Pancreas (tissue), 10 donors: ENCODE data around the gene GRSF1. TPM values are rescaled to one million over a fixed set of nuclear protein-coding genes. Genes with fewer than 3 reads are reported as not detected.

Experiments
- ATAC-seq, 4 donors: fragments of 200-7000 bp; cut with Tn5 transposase; one replicate each; pipeline versions ENCODE4 v1.8.0 to v1.9.1; 2020; ENCODE audit warnings: mild to moderate bottlenecking in 4 of 4, moderate library complexity in 4 of 4
- DNase-seq, 6 donors: peaks; one replicate each; pipeline ENCODE4 v3.0.0-alpha.2; 2020
- FAIRE-seq: peaks from 2 replicates; lab custom pipeline; 2012; peaks lifted over from hg19 to GRCh38; lab: Jason Lieb, UNC
- H3K27ac ChIP-seq, 4 donors: fragments of 200-600 bp; sonication (generic); 1 replicate in 3 of 4; 2 replicates in 1 of 4; pipeline versions ENCODE4 v1.5.0 to v1.8.0; 2020
- H3K27me3 ChIP-seq, 4 donors: fragments of 200-600 bp; one replicate each; pipeline ENCODE4 v1.8.0; 2021
- H3K36me3 ChIP-seq, 3 donors: fragments of 200-600 bp; sonication (generic) in 1 of 3; one replicate each; pipeline versions ENCODE4 v1.5.0 to v1.8.0; 2020 to 2021
- H3K4me1 ChIP-seq, 3 donors: fragments of 200-600 bp; one replicate each; pipeline ENCODE4 v1.8.0; 2021
- H3K4me3 ChIP-seq, 4 donors: fragments of 200-600 bp; sonication (generic) in 2 of 4; one replicate each; pipeline versions ENCODE4 v1.5.0 to v1.8.0; 2020 to 2021
- H3K9me3 ChIP-seq, 4 donors: fragments of 200-600 bp; one replicate each; pipeline ENCODE4 v1.8.0; 2021
- WGBS, 2 donors: extraction: QIAGEN DNeasy Blood & Tissue Kit; methylation state at CpG; one replicate each; pipeline ENCODE4 v1.1.7; 2013; 5-methylcytosine and 5-hydroxymethylcytosine counted together
- intact Hi-C, 3 donors: fragments of 100-400 bp; cut with DNase I; formaldehyde crosslinking; loops; one replicate each; pipeline versions ENCODE4 v1.11.1 to v1.14.2; 2022
- polyA plus RNA-seq, 2 donors: library from polyadenylated mRNA; stranded (reverse); fragments of 200-250 nt; gene quantifications; one replicate each; pipeline ENCODE4 v1.2.3, GENCODE V29; 2013
- total RNA-seq, 6 donors: library from RNA; stranded (reverse); fragmentation: NEBNext Ultra II Directional in 4 of 6; extraction: Animal tissue kit (Norgen Biotek cat#: 25700) in 4 of 6; gene quantifications; one replicate each; pipeline versions ENCODE4 v1.2.1 to v1.2.4, GENCODE V29; 2021 to 2023
- TF ChIP-seq, protein P1 (sequence below), 4 donors: fragments of 200-600 bp; sonication (generic) in 3 of 4; IDR thresholded peaks; one replicate each; pipeline versions ENCODE4 v1.5.0 to v1.8.0; 2021; ENCODE audit warnings: antibody characterized with exemption in 4 of 4
- donor health status: healthy with polysubstance abuse.
- donor health status: DM: no; HTN: no; CAD: no; lungs with moderate emphysema.
- donor health status: DM: no; HTN: no; CAD: no.
- donor health status: control.
- donor health status: control.
- donor health status: Bipolar disorder and iron deficiency.
- donor health status: DM: yes; HTN: yes; CAD: no.
- donor health status: DM: no; HTN: no; CAD: no.
- donor health status: DM: no; HTN: no; CAD: no.
- donor health status: DM: yes; HTN: yes; CAD: no.

GRSF1 gene
- total and polyA plus RNA-seq, 8 donors: 15.5 to 41.8 (median 34.0) TPM

GRCh38 chr4:70874268-70875156 lies 34.8 kb upstream of the GRSF1 start:
- DNase-seq: no peak
- WGBS, 2 donors: 83 to 87% methylated on average over 19 of the region's 19 CpGs
- Histone ChIP-seq H3K9me3 (no peaks in the 10 kb centered on the region), H3K27me3 (no peaks in the 10 kb centered on the region), H3K36me3 (no peaks in the 10 kb centered on the region), H3K4me1 (no peaks in the 10 kb centered on the region), H3K27ac (no peak overlapping the region), H3K4me3 (no peak overlapping the region)
- intact Hi-C loops: no loop called here
- no peak for ATAC-seq
- FAIRE-seq: no peak
- TF ChIP-seq, protein P1, sequence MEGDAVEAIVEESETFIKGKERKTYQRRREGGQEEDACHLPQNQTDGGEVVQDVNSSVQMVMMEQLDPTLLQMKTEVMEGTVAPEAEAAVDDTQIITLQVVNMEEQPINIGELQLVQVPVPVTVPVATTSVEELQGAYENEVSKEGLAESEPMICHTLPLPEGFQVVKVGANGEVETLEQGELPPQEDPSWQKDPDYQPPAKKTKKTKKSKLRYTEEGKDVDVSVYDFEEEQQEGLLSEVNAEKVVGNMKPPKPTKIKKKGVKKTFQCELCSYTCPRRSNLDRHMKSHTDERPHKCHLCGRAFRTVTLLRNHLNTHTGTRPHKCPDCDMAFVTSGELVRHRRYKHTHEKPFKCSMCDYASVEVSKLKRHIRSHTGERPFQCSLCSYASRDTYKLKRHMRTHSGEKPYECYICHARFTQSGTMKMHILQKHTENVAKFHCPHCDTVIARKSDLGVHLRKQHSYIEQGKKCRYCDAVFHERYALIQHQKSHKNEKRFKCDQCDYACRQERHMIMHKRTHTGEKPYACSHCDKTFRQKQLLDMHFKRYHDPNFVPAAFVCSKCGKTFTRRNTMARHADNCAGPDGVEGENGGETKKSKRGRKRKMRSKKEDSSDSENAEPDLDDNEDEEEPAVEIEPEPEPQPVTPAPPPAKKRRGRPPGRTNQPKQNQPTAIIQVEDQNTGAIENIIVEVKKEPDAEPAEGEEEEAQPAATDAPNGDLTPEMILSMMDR (IDR thresholded peaks at IDR 0.05): no peak

DNA sequence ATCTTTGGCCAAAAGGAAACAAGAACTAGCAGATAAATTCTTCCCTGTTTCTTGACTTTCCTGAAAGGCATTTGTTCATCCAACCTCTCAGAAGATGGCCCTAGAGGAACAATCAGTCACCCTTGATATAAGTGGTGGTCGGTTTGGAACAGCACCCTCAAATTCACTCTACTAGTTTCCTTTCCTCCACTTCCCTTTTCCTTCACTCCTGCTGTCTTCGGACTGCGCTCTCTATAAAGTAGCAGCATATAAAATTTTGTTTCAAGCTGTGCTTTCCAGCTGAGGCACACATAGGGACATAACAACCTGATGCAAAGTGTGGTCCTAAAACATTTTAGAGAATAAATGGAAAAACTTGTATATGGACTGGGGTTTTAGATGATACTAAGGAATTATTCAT lies 33.5 kb upstream of the GRSF1 start:
- TF ChIP-seq, protein P1 (IDR thresholded peaks at IDR 0.05): no peak
- H3K36me3 ChIP-seq: no peaks in the 10 kb centered on the region
- WGBS, 2 donors: 84 to 87% methylated on average over 3 of the region's 3 CpGs
- no peaks in the 10 kb centered on the region for H3K4me1 ChIP-seq
- FAIRE-seq (no peak), ATAC-seq (no peak), DNase-seq (no peak)
- H3K4me3 ChIP-seq: no peak overlapping the region
- H3K9me3 ChIP-seq: no peaks in the 10 kb centered on the region
- no peak overlapping the region for H3K27ac ChIP-seq
- H3K27me3 ChIP-seq: no peaks in the 10 kb centered on the region
- intact Hi-C loops: no loop called here

DNA sequence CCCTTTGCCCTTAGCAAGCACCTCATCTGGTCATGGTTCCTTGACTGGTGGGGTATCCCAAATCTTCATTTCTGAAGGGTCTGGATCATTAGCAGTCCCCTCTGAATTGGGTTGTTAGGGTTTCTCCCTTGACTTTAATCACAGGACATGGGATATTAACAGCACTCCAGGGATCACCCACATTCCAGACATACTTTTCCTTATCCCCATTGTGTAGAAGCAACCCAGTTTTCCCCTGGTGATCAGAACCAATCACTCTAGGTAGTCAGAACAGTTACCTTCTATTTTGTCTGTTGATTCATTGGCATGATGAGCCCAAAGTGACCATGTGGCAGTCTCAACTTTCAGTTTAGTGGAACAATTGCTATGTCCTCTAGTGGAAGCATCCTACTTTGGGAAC lies 29.1 kb upstream of the GRSF1 start:
- H3K4me1 ChIP-seq: no peaks in the 10 kb centered on the region
- FAIRE-seq: no peak
- TF ChIP-seq, protein P1 (IDR thresholded peaks at IDR 0.05): no peak

DNA sequence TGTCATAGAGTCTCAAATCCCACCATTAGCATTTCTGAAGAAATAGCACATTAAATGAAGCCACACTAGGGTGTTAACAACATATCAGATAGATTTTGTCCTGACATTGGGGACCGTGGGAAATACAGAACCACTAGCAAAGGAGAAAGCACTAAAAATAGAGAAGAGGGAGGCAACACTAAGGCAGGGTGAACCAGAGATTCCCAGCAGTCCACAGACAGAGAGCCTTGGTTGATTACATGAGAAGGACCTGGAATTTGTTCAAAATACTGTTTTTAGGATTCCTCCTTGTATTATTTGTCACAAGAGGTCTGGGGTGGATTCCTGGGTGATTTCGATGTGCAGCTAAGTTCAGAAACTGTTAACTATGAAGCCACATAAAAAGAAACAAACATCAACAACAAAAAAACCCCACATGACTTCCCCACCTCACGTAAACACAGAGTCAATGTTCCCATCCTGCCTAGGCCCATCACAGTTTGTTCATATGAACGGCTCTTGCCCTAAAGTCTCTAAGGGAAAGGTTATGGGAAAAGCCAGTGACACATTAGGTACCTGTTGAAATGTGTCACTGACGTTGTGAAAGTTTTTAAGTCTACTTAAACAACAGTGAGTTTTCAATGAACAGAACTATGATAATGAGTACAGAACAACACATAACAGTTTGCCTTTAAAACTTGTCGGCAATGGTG lies 23.6 kb upstream of the GRSF1 start:
- TF ChIP-seq, protein P1 (IDR thresholded peaks at IDR 0.05): no peak
- 63 to 73% methylated on average over 6 of the region's 6 CpGs for WGBS, 2 donors
- Histone ChIP-seq H3K36me3 (no peaks in the 10 kb centered on the region), H3K27ac (no peak overlapping the region), H3K4me1 (peaks cover 0 to 7% (median 0%) of the 10 kb centered on the region in 3 donors), H3K27me3 (no peaks in the 10 kb centered on the region), H3K4me3 (no peak overlapping the region), H3K9me3 (no peaks in the 10 kb centered on the region)
- no peak for FAIRE-seq
- intact Hi-C loops: no loop called here
- ATAC-seq: no peak
- no peak for DNase-seq

More for the DNA sequence above, 29.1 kb upstream of the GRSF1 start:
- Histone ChIP-seq H3K27me3 (no peaks in the 10 kb centered on the region), H3K4me3 (no peak overlapping the region), H3K9me3 (no peaks in the 10 kb centered on the region), H3K36me3 (no peaks in the 10 kb centered on the region), H3K27ac (no peak overlapping the region)
- intact Hi-C loops: no loop called here
- DNase-seq (no peak), ATAC-seq (no peak)
